HG02981 (cell line): ENCODE measurements around the gene KLF15.

Source experiments
- ATAC-seq: cut with Tn5 transposase; IDR thresholded peaks from one replicate; pipeline ENCODE4 v1.9.1; 2021; ENCODE audit warnings: mild to moderate bottlenecking, moderate library complexity; ENCODE audit not compliant: unreplicated experiment

The KLF15 gene

DNA sequence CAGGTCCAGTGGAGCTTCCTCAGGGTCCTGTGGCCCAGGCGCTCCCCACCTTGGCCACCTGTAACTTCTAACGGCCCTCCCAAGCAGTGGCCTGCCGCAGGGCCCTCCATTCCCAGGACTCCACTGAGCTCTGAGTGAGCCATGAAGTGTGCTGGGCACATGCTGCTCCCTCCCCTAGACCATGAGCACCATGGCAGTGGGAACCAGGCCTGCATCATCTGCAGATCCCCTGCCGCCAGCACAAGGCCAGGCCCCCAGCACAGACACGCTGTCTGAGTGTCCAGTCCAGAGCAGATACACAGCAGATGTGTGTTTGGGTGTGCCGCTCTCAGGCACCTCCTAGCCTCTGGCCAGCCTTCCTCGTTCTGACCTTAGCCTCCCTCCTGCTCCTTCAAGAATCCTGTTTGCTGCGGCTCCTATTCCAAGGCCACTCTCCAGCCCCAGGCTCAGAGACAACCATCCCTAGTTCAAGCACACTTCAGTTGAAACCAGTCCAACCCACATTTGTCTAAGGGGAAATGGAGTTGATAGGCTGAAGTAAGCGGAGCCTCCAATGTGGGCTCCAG lies 7.0 kb upstream of the KLF15 start:
- no peak for ATAC-seq

DNA sequence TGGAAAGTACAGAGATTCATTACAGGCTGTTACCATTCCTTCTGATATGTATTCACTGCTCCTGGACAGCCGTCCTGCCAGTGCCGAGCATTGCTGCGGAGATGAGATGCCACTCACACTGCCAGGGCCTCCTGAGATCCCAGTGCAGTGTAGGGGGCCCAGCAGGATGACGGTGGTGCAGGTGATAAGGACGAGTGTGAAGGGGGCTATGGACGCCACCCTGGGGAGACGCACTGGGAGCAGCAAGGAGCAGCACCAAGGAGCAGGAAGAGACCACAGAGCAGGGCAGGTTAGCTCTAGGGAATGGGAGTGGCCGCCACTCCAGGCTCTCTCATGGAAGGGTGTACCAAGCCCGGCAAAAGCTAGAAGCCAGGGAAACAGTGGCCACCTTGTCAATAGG lies 4.0 kb upstream of the KLF15 start:
- no peak for ATAC-seq

DNA sequence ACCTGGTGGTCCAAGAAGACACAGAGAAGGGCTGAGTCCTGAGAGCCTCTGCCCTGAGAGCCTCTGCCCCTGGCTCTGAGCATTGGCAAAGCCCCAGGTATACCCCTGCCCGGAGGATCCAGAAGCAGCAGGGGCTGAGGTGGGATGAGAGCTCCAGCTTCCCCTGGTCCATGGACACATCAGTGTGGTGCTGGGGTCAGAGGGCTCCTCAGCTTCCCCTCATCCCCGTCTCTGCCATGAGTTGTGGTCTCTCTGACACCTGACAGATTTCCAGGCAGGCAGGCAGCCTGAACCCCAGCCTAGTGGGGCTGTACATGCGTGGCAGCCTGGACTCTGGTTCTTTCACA lies 3.5 kb upstream of the KLF15 start:
- ATAC-seq = no peak

DNA sequence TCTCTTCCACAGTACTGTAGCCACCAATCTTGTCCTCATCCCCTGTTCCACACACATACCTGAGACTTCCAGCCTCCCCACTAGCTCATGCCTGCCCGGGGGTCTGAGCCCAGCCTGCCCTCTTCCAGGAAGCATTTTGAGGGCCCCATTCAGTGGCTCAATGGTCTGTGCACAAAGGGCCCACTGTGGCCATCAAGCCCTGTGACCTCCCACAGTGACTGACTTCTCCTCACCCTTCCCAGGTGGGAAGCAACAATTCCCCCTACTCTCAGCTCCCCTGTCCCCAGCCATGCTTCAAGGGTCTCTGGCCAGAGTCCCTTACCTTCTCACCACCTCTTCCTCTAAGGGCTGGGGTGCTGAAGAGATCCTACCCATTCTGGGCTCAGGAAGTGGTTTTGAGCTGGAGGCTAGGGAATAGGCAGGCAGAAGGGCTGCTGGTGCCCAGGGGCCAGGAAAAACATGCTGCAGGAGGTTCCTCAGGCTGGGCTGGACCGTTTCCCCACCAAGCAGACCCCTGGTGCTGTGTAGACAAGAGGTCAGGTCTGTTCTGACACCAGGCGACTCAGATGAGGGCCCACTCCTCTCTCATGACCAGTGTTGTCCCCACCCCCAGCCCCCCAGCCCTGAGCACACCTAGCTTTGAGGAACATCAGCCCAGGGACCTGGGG lies 3.0 kb upstream of the KLF15 start:
- no peak for ATAC-seq

DNA sequence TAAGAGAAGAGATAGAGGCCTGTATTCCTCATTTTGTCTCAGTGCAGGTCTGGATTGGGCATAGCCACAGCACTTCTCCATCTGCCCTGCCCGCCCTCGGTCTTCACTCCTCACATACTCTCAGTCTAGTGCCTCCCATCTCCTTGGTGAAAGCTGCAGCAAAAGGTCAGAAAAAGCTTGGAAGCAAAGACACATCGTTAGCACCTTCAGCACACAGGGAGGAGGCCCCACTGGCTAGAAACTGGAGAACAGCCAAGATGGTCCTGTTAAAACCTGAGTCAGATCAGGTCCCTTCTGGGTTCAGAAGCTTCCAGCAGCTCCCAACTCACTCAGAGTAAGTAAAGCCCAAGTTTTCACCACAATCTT lies 1.6 kb upstream of the KLF15 start:
- no peak for ATAC-seq

DNA sequence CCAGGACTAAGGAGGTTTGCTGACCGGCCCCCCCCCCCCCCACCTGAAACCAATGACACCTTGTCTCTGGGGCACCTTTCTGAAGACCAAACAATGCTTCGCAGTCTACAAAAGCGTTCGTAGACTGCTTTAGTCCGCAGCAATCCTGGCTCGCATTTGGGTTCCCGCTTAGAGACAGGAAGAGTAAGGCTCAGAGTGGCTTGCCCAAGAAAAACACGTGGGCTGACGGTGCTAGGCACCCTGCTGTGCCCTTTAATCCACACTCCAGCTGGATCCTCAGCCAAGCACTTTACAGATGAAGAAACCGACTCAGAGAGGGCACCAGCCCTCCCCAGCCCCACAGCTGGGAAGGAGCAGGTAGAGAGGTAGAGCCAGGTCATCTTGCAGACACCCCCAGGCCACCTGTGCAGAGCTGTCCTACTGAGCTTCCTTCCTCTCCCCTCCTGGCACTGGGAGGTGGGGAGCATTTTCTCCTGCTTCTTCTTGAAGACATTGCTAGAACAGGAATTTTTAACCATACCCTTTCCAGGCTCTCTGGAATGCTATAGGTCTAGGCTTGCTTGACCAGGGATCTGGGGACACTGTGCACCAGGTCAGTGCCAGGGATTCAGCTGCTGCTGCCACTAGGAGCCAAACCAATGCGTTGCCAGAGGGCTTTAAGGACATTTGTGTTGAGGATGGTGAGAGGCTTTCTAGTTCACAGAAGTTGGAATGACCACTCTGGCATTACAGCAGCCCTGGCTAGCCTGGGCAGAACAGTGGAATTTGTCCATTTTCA lies 1.0 kb upstream of the KLF15 start:
- no peak for ATAC-seq

DNA sequence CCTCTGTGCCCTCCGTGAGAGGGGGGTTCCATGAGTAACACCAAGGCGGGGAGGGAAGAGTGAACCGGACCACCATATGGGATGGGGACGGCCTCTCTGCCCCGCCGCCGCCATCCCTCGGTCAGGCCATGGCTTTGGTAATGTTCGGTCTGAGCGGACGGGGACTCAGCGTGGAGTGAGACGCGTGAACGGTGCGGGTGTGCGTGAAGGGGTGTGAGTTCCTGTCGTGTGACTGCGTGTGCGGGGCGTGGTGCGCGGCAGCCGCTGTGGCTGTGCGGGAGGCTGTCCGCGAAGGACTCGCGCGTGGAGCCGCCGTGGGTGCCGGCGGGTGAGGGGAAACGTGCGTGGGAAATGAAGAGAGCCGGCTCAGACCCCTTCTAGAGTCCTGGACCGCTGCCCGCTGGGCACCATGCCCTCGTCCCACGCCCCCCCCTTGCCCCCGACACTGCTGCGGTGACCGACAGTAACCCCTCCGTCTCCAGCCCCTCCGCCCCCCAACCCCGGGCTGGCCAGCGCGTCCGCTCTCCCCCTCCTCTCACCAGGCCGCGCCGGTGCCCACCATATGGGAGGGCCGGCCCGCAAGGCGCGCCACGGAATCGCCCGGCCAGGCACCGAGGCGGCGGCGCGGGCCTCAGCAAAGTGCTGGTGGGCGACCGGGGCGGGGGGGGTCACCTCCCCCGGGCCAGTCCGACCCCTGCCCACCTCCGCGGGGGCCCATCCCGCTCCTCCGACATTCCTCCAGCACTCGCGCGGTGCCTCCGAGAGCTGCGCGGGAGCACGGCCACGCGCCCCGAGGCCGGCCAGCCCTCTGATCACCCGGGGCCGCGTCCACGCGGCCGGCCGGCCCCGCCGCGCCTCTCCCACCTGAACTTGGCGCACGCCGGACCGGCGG lies 589 bp downstream of the KLF15 start:
- ATAC-seq = no peak

DNA sequence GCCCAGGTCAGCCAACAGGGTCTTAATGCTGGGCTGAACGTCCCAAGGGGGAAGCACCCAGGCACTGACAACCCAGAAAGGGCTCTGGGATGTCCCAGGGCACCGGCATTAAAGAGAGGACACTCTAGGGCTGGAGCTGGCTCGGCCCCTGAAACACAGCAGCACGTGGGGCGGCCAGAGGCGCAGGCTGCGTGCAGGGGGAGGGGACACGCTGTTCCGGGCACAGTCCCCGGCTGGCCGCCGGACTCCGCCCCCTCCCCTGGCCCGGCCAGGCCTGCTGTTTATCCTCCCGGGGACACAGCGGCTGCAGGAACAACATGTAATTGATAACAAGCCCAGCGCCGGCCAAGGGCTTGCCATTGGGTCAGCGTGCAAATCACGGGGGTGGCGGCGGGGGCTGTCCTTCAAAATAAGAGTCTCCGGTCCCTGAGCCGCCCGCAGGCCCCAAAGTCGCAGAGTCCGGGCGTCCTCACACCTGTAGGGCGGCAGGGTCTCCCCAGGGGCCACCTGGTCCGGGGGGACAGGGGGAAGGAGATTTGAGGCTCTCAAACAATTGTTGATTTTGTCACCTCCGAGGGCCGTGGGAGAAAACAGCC lies 1.3 kb downstream of the KLF15 start:
- no peak for ATAC-seq

DNA sequence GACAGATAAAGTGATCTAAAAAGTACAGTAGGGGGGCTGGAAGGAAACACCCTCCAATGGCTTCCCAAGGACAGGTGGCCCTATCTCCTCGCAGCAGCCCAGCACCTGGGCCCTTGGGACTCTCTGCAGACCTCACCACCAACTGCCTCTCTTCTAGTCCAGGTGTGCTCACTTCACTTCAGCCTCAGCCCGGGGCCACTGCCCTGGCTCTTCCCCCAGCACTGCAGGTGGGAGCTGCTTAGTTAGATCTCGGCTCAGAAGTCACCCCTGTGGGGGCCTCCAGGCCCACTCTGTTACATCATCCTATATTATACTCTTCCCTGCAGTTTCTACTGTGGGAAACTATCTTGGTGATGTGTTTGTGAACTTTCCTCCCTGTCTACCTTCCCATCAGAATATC lies 2.0 kb downstream of the KLF15 start:
- ATAC-seq = no peak

DNA sequence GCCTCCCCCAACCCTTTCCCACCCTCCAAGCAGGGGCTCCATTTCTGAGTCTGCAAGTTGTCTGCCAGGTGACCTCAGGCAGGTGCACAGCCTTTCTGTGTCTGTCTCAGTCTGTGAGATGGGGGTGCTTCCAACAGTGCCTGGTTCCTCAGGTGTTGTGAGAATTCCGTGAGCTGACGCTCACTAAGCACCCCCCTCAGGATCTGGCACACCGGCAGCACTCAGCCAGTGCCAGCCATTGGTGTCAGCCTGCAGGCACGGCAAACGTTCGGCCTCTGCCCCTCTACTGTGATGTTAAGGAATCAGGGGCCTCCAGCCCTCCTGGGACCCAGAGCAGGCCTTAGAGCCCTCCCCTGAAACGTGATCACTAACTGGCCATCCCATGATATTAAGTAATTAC lies 2.4 kb downstream of the KLF15 start:
- no peak for ATAC-seq

DNA sequence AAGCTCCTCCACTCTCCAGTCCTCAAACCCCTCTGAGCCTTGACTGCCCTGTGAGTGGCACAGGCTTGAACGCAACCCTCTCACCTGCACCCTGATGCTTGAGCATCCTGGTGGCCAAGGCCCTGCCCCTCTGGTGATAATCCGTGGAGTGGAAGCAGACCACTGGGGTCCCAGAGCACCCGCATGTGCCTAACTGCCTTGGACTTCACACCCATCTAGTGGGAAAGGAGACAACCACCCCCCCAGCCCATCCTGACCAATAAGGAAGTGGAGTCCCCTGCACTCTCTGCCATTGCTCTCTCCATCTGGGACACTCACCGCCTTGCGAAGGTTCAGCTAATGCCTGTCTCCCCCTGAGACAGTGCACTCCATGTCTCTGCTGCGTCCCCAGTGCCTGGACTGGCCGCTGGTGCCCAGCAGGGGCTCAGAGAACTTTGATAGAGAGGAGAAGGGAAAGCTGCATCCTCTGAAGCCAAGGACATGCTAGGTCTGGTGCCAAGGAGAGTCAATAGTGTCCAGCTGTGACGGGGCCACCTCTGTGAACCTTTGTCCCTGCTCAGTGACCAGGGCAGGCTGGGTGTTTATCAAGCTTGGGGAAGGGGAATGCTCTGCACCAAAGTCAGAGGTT lies 3.4 kb downstream of the KLF15 start:
- ATAC-seq = no peak

DNA sequence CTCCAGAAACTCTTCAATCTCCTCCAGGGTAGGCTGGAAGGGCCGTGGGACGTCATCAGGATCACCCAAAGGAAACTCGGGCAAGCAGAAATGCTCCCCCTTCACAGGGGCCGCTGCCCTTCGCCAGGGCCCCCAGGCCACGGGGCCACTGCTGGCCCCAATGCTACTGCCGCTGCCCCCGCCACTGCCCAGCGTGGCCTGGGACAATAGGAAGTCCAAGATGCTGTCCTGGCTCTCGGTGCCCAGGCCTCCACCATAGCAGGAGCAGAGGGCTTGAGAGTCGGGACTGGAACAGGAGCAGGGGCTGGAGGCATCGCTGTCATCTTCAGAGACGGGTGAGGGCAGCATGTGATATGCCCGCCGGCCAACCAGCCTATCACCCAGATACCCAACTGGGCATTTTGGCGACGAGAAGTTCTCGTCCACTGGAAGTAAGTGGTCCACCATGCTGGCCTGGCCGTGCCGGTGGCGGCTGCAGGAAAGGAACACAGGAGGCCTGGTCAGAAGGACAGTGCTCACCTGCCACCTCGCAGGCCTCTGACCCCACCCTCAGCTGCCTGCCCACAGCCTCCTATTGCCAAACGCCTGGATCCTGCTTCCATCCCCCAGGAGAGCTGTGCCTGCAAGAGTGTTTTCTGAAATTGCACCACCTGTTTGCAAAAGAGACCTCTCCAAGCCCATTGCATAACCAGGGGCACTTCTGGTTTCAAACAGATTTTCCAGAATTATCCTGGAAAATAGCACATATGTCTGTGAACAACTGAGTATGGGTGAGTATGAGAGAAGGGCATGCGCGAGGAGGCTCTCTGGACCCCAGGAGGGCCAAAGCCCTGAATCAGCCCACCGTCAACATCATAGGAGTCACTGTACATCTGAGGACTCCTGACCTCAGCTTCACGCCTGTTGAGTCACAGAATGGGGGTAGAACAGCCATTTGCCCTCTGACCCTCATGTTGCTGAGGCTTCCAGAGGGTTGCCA lies 4.4 kb downstream of the KLF15 start:
- no peak for ATAC-seq

DNA sequence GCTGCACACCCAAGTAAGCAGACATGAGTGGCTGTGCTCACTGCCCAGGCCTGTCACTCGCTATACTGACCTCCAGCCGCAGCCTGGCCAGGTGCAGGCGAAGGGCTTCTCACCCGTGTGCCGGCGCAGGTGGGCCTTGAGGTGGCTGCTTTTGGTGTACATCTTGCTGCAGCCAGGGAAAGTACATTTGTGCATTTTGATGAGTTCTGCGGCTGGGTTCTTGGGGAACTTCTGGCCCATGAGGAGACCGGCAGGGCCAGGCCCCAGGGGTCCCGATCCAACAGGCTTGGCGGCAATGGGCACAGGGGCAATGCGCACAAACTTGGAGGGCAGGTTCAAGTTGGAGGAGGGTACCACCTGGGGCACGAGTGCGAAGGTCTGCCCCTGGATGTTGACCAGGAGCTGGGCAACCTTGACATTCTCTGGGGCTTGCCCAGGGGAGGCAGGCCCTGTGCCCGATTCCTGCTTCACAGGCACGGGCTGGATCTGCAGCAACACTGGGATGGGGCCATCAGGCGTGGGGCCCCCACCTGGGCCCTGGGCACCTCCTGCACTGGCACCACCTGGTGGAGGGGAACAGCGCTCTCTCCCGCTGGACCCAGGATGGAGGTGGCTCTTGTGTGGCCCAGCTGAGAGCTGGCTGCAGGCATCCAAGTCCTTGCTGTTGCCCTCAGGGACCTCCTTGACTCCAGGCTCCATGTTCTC lies 5.3 kb downstream of the KLF15 start:
- ATAC-seq = no peak

DNA sequence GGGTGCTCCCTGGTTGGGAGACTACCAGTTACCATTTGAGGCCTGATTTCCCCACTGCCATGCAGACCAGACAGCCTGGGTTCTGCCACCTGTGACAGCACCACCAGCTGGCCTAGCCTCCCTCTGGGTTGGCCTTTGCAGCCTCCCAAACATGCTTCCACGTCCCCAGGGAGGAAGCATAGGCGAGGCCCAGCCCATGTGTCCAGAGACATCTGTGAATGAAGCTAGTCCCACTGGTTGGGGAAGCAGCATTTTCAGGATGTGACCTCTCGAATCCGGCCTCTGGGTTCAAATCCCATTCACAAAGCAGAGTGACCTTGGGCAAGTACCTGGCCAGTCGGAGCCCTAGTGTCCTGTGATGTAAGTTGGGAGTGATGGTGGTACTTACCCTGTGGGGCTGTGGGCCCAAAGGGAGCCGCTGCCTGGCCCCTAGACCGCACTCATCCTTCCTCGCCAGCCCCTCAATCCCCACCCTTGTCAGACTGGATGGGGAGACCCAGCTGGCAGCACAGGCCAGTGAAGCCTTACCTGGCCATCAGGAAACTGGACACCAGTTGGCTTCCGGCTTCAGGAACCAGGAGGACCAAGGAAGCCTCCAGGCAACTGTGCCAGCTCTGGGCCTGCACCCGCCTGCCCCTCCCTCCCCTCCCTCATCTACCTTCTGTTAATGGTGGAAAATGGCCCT lies 6.0 kb downstream of the KLF15 start:
- ATAC-seq = no peak

DNA sequence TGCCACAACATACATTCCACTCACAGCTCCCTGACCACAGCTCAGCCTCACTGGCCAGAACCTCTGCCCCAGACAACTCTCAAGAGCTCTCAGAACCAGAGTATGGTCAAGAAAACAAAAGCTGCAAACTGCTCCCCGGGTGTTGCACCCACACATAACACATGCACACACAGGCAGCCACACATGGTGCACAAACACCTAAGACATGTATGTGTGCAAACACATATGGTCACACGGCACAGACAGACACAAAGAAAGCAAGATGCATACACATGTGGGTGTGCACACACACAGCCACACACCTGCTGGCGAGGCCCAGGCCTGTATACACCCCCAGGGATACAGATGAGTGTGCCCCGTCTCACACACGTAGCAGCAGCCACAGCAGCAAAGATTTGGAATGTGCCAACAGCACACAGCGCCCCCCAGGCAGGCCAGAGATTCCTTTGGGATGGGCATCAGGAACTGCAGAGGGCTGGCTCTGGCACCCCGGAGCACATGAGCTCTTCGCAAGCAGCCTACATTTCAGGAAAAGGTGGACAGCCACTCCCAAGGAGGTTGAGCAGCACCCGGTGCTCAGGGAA lies 6.6 kb downstream of the KLF15 start:
- ATAC-seq = no peak

DNA sequence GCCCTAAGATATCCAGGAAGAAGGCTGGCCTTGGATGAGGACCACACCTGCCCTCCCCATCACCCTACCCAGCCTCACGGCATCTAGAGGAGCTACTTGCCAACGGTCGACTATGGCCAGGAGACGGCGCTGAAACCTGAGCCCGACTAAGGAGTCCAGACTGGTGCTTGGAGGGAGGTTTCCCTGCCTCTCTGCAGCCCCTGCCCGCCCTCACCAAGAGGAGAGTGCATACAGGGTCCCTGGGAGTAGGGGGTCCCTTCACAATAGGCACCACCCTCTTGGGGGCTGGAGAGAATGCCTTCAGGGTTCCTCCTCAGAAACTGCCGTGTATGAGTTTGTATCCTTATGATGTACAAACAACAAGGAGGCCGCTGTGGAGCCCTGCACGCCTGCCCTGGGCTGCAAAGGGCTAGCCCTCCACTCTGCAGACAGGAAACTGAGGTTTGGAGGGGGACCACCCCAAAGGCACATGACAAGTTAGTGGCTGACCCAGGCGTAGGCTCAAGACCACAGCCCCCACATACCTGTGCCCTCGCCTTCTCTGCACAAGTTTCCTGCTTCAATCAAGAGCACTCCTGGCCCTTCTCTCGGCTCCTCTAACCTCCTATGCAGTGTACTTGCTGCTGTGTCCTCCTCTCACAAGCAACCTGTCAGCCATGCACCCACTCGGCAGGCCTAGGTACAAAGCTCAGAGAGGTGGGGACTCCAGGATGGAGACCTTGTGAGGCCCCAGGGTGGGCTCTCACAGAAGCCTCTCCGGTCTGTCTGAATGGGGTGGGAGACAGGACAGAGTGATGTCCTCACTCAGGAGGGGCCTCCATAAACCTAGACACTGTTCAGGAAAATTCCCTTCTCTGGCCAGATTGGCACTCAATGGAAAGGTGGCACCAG lies 7.4 kb downstream of the KLF15 start:
- ATAC-seq = no peak

DNA sequence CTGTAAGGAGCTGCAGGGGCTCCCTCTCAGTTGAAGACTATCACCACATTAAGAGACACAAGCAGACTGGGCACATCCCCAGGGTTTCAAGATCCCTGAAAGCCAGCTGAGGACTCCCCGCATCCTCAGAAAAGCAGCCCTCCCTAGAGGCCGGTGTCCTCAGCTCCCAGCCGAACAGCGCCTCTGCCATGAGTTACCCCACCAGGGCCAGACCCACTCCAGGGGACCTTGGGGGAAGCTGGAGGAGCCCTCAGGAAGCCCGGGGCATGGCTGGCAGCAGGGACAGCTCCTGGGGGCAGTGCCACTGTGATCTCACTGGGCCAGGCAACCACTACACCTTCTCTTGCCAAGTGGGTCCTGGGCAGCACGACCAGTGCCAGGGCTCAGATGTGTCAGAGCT lies 8.1 kb downstream of the KLF15 start:
- ATAC-seq = no peak
